Keratinocyte (primary cell): ENCODE measurements around the gene ACOT7. TPM values are rescaled to one million over a fixed set of nuclear protein-coding genes. Genes with fewer than 3 reads are reported as not detected.

Experiments used
- DNase-seq: peaks from one replicate; pipeline ENCODE4 v3.0.0-alpha.2; 2011; ENCODE audit warnings: low read depth, missing footprints, low spot score
- FAIRE-seq: peaks from 2 replicates; lab custom pipeline; 2011; peaks lifted over from hg19 to GRCh38; lab: Jason Lieb, UNC
- H2AFZ ChIP-seq: 2 replicates; pipeline ENCODE4 v1.6.0; 2012; ENCODE audit warnings: low read length, control low read depth, inconsistent platforms; ENCODE audit not compliant: control insufficient read depth
- H3K27ac ChIP-seq: 2 replicates; pipeline ENCODE4 v1.5.1; 2011; ENCODE audit warnings: low read length; ENCODE audit not compliant: control insufficient read depth, insufficient read depth
- H3K27me3 ChIP-seq: 3 replicates; pipeline ENCODE4 v1.6.0; 2011; ENCODE audit warnings: low read length; ENCODE audit not compliant: control insufficient read depth, insufficient read depth; ENCODE audit errors: extremely low read depth
- H3K36me3 ChIP-seq, 2 experiments: 2 replicates in 1 of 2; 3 replicates in 1 of 2; pipeline ENCODE4 v1.5.1; 2011; ENCODE audit warnings: low read length in 2 of 2, mild to moderate bottlenecking in 1 of 2; ENCODE audit not compliant: control insufficient read depth in 2 of 2, insufficient read depth in 2 of 2; ENCODE audit errors: extremely low read depth in 1 of 2
- H3K4me1 ChIP-seq: 3 replicates; pipeline ENCODE4 v1.5.1; 2011; ENCODE audit warnings: low read length; ENCODE audit not compliant: control insufficient read depth, insufficient read depth; ENCODE audit errors: extremely low read depth
- H3K4me2 ChIP-seq: 3 replicates; pipeline ENCODE4 v1.6.0; 2011; ENCODE audit warnings: low read depth, low read length; ENCODE audit not compliant: control insufficient read depth, insufficient read depth; ENCODE audit errors: extremely low read depth
- H3K4me3 ChIP-seq, 3 experiments: fragments of 200-600 bp in 1 of 3; sonication (generic) in 1 of 3; 2 replicates in 2 of 3; 3 replicates in 1 of 3; pipeline ENCODE4 v1.5.1; 2011 to 2016; ENCODE audit warnings: low read length in 3 of 3, mild to moderate bottlenecking in 3 of 3, control low read depth in 2 of 3, inconsistent platforms in 1 of 3, low read depth in 1 of 3, mixed read lengths in 1 of 3, mixed run types in 1 of 3, moderate library complexity in 1 of 3; ENCODE audit not compliant: control insufficient read depth in 2 of 3, insufficient read depth in 2 of 3; ENCODE audit errors: extremely low read depth in 1 of 3
- H3K79me2 ChIP-seq: 2 replicates; pipeline ENCODE4 v1.6.0; 2012; ENCODE audit warnings: low read length; ENCODE audit not compliant: control insufficient read depth, insufficient read depth
- H3K9ac ChIP-seq: 3 replicates; pipeline ENCODE4 v1.6.0; 2011; ENCODE audit warnings: low read length; ENCODE audit not compliant: control insufficient read depth, insufficient read depth; ENCODE audit errors: extremely low read depth
- H3K9me1 ChIP-seq: 3 replicates; pipeline ENCODE4 v1.6.0; 2011; ENCODE audit warnings: low read length; ENCODE audit not compliant: control insufficient read depth, insufficient read depth; ENCODE audit errors: extremely low read depth
- H3K9me3 ChIP-seq: 2 replicates; pipeline ENCODE4 v1.5.1; 2012; ENCODE audit warnings: low read depth, low read length; ENCODE audit not compliant: control insufficient read depth
- H4K20me1 ChIP-seq: 3 replicates; pipeline ENCODE4 v1.6.0; 2011; ENCODE audit warnings: low read length; ENCODE audit not compliant: control insufficient read depth, insufficient read depth; ENCODE audit errors: extremely low read depth
- CTCF ChIP-seq, 3 experiments: IDR thresholded peaks in 1 of 3; conservative IDR thresholded peaks in 1 of 3; optimal IDR thresholded peaks in 1 of 3; 2 replicates in 2 of 3; 3 replicates in 1 of 3; pipeline versions ENCODE3 to v1.5.1; 2011; ENCODE audit warnings: low read length in 3 of 3, mild to moderate bottlenecking in 3 of 3, moderate library complexity in 2 of 3, control low read depth in 1 of 3, inconsistent platforms in 1 of 3; ENCODE audit not compliant: insufficient read depth in 2 of 3; ENCODE audit errors: extremely low read depth in 1 of 3
- EZH2 ChIP-seq: IDR thresholded peaks from one replicate; pipeline ENCODE4 v1.6.1; 2012; ENCODE audit warnings: inconsistent platforms, mild to moderate bottlenecking, low read length, moderate library complexity
- dilution Hi-C: fragments of 300-500 bp; cut with MboI; formaldehyde crosslinking; loops from one replicate; pipeline ENCODE4 v1.7.0; 2020; ENCODE audit warnings: low sequenced_read_pairs; ENCODE audit not compliant: extremely low pct_ligation_motif_present
- polyA plus RNA-seq, 5 experiments: library from polyadenylated mRNA; depleted of rRNA in 3 of 5; stranded (reverse) in 3 of 5; stranded (forward) in 1 of 5; unstranded in 1 of 5; fragments of >200 nt; gene quantifications; 1 replicate in 1 of 5; 2 replicates in 3 of 5; 3 replicates in 1 of 5; pipeline versions ENCODE4 v1.2.1 to v1.2.3, GENCODE V29; 2011 to 2012; ENCODE audit warnings: missing spikeins in 2 of 5, low read depth in 1 of 5, low replicate concordance in 1 of 5

The ACOT7 gene
- polyA plus RNA-seq, 1 donor (not counting 4 experiments of a cell fraction or from before 2014, with no cell fraction given) = 226 TPM

- no peak overlapping the region for H3K27ac ChIP-seq
- no peak overlapping the region for H3K4me3 ChIP-seq
- H3K79me2 ChIP-seq = peaks cover 25% of the 10 kb centered on the region
- DNase-seq = no peak
- no peak overlapping the region for H2AFZ ChIP-seq
- no peak overlapping the region for H3K9ac ChIP-seq
- TF ChIP-seq EZH2 (no peak), CTCF (optimal IDR thresholded peaks at IDR 0.05 in 1 of 3, IDR thresholded peaks at IDR 0.05 in 1 of 3, conservative IDR thresholded peaks at IDR 0.05 in 1 of 3; ENCODE audit: extremely low read depth in 1 of 3, insufficient read depth in 2 of 3, low read length in 3 of 3) (no peak)
- no peaks in the 10 kb centered on the region for H3K9me3 ChIP-seq
- H3K4me1 ChIP-seq = peaks cover 9% of the 10 kb centered on the region
- H3K36me3 ChIP-seq = peaks cover 16 to 20% of the 10 kb centered on the region in 2 experiments
- FAIRE-seq = no peak
- H4K20me1 ChIP-seq = no peaks in the 10 kb centered on the region
- no peaks in the 10 kb centered on the region for H3K27me3 ChIP-seq
- H3K9me1 ChIP-seq = no peaks in the 10 kb centered on the region
- H3K4me2 ChIP-seq = no peak overlapping the region
- dilution Hi-C loops = no loop called here
These were observed 160.2 kb downstream of the ACOT7 start for GRCh38 chr1:6233376-6233775.

DNA sequence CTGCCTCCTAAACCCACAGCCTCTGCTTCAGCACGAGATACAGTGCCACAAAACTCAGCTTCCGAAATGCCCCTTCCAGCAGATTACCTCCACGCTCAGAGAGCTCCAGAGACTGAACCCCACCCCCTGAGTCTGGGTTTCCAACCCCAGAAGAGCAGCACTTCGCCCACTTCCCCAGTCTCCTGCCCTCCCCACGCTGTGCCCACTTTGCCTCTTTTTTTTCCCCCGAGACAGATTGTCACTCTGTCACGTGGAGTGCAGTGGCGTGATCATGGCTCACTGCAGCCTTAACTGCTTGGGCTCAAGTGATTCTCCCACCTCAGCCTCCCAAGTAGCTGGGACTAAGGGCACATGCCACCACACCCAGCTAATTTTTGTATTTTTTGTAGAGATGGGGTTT is 167.9 kb downstream of the ACOT7 start:
- dilution Hi-C loops = no loop called here
- Histone ChIP-seq H2AFZ (no peak overlapping the region), H3K4me1 (peaks cover 4% of the 10 kb centered on the region), H3K9ac (no peak overlapping the region), H3K36me3 (peaks cover 24 to 36% of the 10 kb centered on the region in 2 experiments), H3K27me3 (no peaks in the 10 kb centered on the region), H3K27ac (no peak overlapping the region), H4K20me1 (no peaks in the 10 kb centered on the region), H3K4me3 (no peak overlapping the region), H3K4me2 (no peak overlapping the region), H3K79me2 (peaks cover 2% of the 10 kb centered on the region), H3K9me1 (no peaks in the 10 kb centered on the region), H3K9me3 (no peaks in the 10 kb centered on the region)
- DNase-seq (no peak), FAIRE-seq (no peak)
- no peak for TF ChIP-seq CTCF (optimal IDR thresholded peaks at IDR 0.05 in 1 of 3, IDR thresholded peaks at IDR 0.05 in 1 of 3, conservative IDR thresholded peaks at IDR 0.05 in 1 of 3; ENCODE audit: extremely low read depth in 1 of 3, insufficient read depth in 2 of 3, low read length in 3 of 3)
- no peak for TF ChIP-seq EZH2
